HepG2 (cell line): ENCODE results near the gene TMEM145. TPM values are rescaled to one million over a fixed set of nuclear protein-coding genes. Genes with fewer than 3 reads are reported as not detected.

Source experiments
- ATAC-seq: fragments of 200-7000 bp; cut with Tn5 transposase; 3 replicates; pipeline ENCODE4 v1.9.1; 2020; ENCODE audit warnings: mild to moderate bottlenecking, moderate library complexity
- BruUV-seq: library from RNA; stranded (reverse); fragments of 400-500 nt; replicated peaks from 2 replicates; lab custom pipeline; 2021; lab: Mats Ljungman, UMichigan
- CTCF ChIA-PET: fragments of 300-600 bp; formaldehyde crosslinking; extraction: SDS; loops from one replicate; lab custom pipeline; 2021; ENCODE audit warnings: low total read pairs, inconsistent platforms, low intra/inter-chr PET ratio; lab: Yijun Ruan, JAX
- POLR2A ChIA-PET: fragments of 350-600 bp; sonication (Branson Sonifier 250); formaldehyde crosslinking; loops from one replicate; lab custom pipeline; 2020; ENCODE audit warnings: antibody characterized with exemption, inconsistent platforms; lab: Yijun Ruan, JAX
- DNase-seq: peaks from one replicate; pipeline ENCODE4 v3.0.0-alpha.2; 2015; ENCODE audit warnings: low spot score
- FAIRE-seq: peaks from 3 replicates; lab custom pipeline; 2011; peaks lifted over from hg19 to GRCh38; lab: Jason Lieb, UNC
- H2AFZ ChIP-seq: one replicate; pipeline ENCODE4 v1.6.1; 2011; ENCODE audit warnings: low read length, inconsistent platforms
- H3K27ac ChIP-seq: fragments of 300-600 bp; 3 replicates; pipeline ENCODE4 v1.8.0; 2011; ENCODE audit warnings: mixed run types, mild to moderate bottlenecking, mixed read lengths, low read length, inconsistent platforms; ENCODE audit not compliant: insufficient read depth; ENCODE audit errors: extremely low read length
- H3K27me3 ChIP-seq, 2 experiments: fragments of 200-600 bp in 1 of 2; 2 replicates in 1 of 2; 3 replicates in 1 of 2; pipeline versions ENCODE4 v1.6.0 to v1.8.0; 2011; ENCODE audit warnings: low read length in 2 of 2, mild to moderate bottlenecking in 2 of 2, moderate library complexity in 2 of 2, inconsistent platforms in 1 of 2; ENCODE audit not compliant: insufficient read depth in 2 of 2, control insufficient read depth in 1 of 2
- H3K36me3 ChIP-seq, 2 experiments: fragments of 200-600 bp in 1 of 2; replicated peaks in 1 of 2; 2 replicates in 1 of 2; 3 replicates in 1 of 2; pipeline versions ENCODE4 v1.5.1 to v1.8.0; 2011; ENCODE audit warnings: low read length in 2 of 2, inconsistent platforms in 1 of 2; ENCODE audit not compliant: insufficient read depth in 2 of 2, control insufficient read depth in 1 of 2
- H3K4me1 ChIP-seq: 2 replicates; pipeline ENCODE4 v1.5.1; 2012; ENCODE audit warnings: low read length, inconsistent platforms; ENCODE audit not compliant: insufficient read depth
- H3K4me2 ChIP-seq: 2 replicates; pipeline ENCODE4 v1.6.0; 2011; ENCODE audit warnings: low read depth, low read length, inconsistent platforms
- H3K4me3 ChIP-seq, 3 experiments: fragments of 200-600 bp in 1 of 3; sonication (generic), shearing (Covaris generic) in 1 of 3; replicated peaks in 1 of 3; 2 replicates each; pipeline ENCODE4 v1.5.1; 2011 to 2016; ENCODE audit warnings: low read length in 3 of 3, inconsistent platforms in 2 of 3, low read depth in 2 of 3, mild to moderate bottlenecking in 2 of 3, control low read depth in 1 of 3, mixed read lengths in 1 of 3; ENCODE audit not compliant: insufficient read depth in 1 of 3
- H3K79me2 ChIP-seq: one replicate; pipeline ENCODE4 v1.6.1; 2011; ENCODE audit warnings: low read length, inconsistent platforms; ENCODE audit not compliant: insufficient read depth
- H3K9ac ChIP-seq: 2 replicates; pipeline ENCODE4 v1.6.0; 2011; ENCODE audit warnings: mild to moderate bottlenecking, low read depth, low read length, inconsistent platforms; ENCODE audit not compliant: insufficient read depth
- H3K9me3 ChIP-seq: 2 replicates; pipeline ENCODE4 v1.5.1; 2012; ENCODE audit warnings: mild to moderate bottlenecking, low read length
- H4K20me1 ChIP-seq: 2 replicates; pipeline ENCODE4 v1.6.0; 2011; ENCODE audit warnings: inconsistent platforms, mild to moderate bottlenecking, low read length, moderate library complexity; ENCODE audit not compliant: insufficient read depth
- BCL6 ChIP-seq: IDR thresholded peaks from 2 replicates; pipeline ENCODE4 v1.6.1; 2016; ENCODE audit warnings: missing genetic modification reagents, missing compliant biosample characterization
- DMAP1 ChIP-seq: IDR thresholded peaks from 2 replicates; pipeline ENCODE4 v1.6.1; 2016
- EP300 ChIP-seq, 3 experiments: sonication (generic) in 1 of 3; formaldehyde crosslinking in 1 of 3; IDR thresholded peaks; 2 replicates each; pipeline versions ENCODE4 v1.5.1 to v1.6.1; 2011 to 2020; ENCODE audit warnings: low read depth in 2 of 3, low read length in 2 of 3, borderline replicate concordance in 1 of 3, improper control_type of control experiment in 1 of 3, mild to moderate bottlenecking in 1 of 3, missing genetic modification reagents in 1 of 3, moderate library complexity in 1 of 3
- FOXK2 ChIP-seq: fragments of 450-650 bp; IDR thresholded peaks from 2 replicates; pipeline ENCODE4 v1.6.1; 2016
- GABPA ChIP-seq, 2 experiments: IDR thresholded peaks; 2 replicates each; pipeline ENCODE4 v1.6.1; 2011 to 2016; ENCODE audit warnings: low read depth in 2 of 2, low read length in 1 of 2, missing biosample characterization in 1 of 2, missing genetic modification characterization in 1 of 2
- HCFC1 ChIP-seq: fragments of 150-350 bp; IDR thresholded peaks from 2 replicates; pipeline ENCODE4 v1.6.1; 2014; ENCODE audit warnings: low read depth, low read length
- JUN ChIP-seq: sonication (generic); formaldehyde crosslinking; IDR thresholded peaks from 2 replicates; pipeline ENCODE4 v1.4.0; 2020; ENCODE audit warnings: mild to moderate bottlenecking, missing genetic modification reagents
- NFKBIZ ChIP-seq: IDR thresholded peaks from 2 replicates; pipeline ENCODE4 v1.6.1; 2018; ENCODE audit warnings: missing genetic modification reagents, missing compliant biosample characterization
- SOX6 ChIP-seq, 2 experiments: fragments of 450-650 bp in 1 of 2; sonication (generic) in 1 of 2; formaldehyde crosslinking in 1 of 2; IDR thresholded peaks; 2 replicates each; pipeline versions ENCODE4 v1.4.0 to v1.6.1; 2017 to 2020; ENCODE audit warnings: antibody characterized with exemption in 1 of 2, mild to moderate bottlenecking in 1 of 2, missing genetic modification reagents in 1 of 2
- SP1 ChIP-seq, 2 experiments: fragments of 450-650 bp in 1 of 2; sonication (generic) in 1 of 2; formaldehyde crosslinking in 1 of 2; IDR thresholded peaks; 2 replicates each; pipeline versions ENCODE4 v1.4.0 to v1.6.1; 2016 to 2020; ENCODE audit warnings: missing genetic modification reagents in 1 of 2
- SP4 ChIP-seq: sonication (generic); formaldehyde crosslinking; IDR thresholded peaks from 2 replicates; pipeline ENCODE4 v1.8.1; 2023; ENCODE audit warnings: mild to moderate bottlenecking, missing genetic modification reagents
- TFDP2 ChIP-seq: sonication (generic); formaldehyde crosslinking; IDR thresholded peaks from 2 replicates; pipeline ENCODE4 v1.4.0; 2020; ENCODE audit warnings: missing genetic modification reagents
- TOPORS ChIP-seq: sonication (generic); formaldehyde crosslinking; IDR thresholded peaks from 2 replicates; pipeline ENCODE4 v1.8.0; 2023; ENCODE audit warnings: mild to moderate bottlenecking, missing genetic modification reagents
- ZNF224 ChIP-seq: sonication (generic); formaldehyde crosslinking; IDR thresholded peaks from 2 replicates; pipeline ENCODE4 v1.5.0; 2020; ENCODE audit warnings: mild to moderate bottlenecking, missing genetic modification reagents
- ZNF280B ChIP-seq: sonication (generic); formaldehyde crosslinking; IDR thresholded peaks from 2 replicates; pipeline ENCODE4 v1.5.0; 2020; ENCODE audit warnings: missing genetic modification reagents, mild to moderate bottlenecking, borderline replicate concordance
- ZNF280D ChIP-seq: sonication (generic); formaldehyde crosslinking; IDR thresholded peaks from 2 replicates; pipeline ENCODE4 v1.5.1; 2020; ENCODE audit warnings: mild to moderate bottlenecking, missing genetic modification reagents
- ZNF317 ChIP-seq: sonication (generic); formaldehyde crosslinking; IDR thresholded peaks from 2 replicates; pipeline ENCODE4 v1.5.0; 2020; ENCODE audit warnings: mild to moderate bottlenecking, missing genetic modification reagents
- ZNF564 ChIP-seq: sonication (generic); formaldehyde crosslinking; IDR thresholded peaks from 2 replicates; pipeline ENCODE4 v1.8.1; 2023; ENCODE audit warnings: mild to moderate bottlenecking, missing genetic modification reagents
- WGBS: methylation state at CpG from one replicate; pipeline ENCODE4 v1.1.6; 2017; ENCODE audit warnings: low lambda C conversion rate; 5-methylcytosine and 5-hydroxymethylcytosine counted together
- in situ Hi-C: cut with HindIII; loops from 2 replicates; pipeline ENCODE4 v1.10.0; 2017; ENCODE audit warnings: low pct_unique_long_range_greater_than_20kb; ENCODE audit not compliant: extremely low pct_ligation_motif_present
- intact Hi-C: fragments of 100-400 bp; cut with micrococcal nuclease; formaldehyde crosslinking; loops from one replicate; pipeline ENCODE4 v1.10.0; 2022; ENCODE audit not compliant: unreplicated experiment
- polyA plus RNA-seq, 8 experiments: library from polyadenylated mRNA; depleted of rRNA in 3 of 8; stranded (reverse) in 7 of 8; unstranded in 1 of 8; fragments of >200 nt; fragmentation: Illumina TruSeq in 4 of 8; extraction: Trizol in 4 of 8; gene quantifications; 2 replicates each; pipeline versions ENCODE4 v1.2.1 to v1.2.3, GENCODE V29; 2011 to 2016; ENCODE audit warnings: low read depth in 4 of 8, missing spikeins in 1 of 8, mixed read lengths in 1 of 8; ENCODE audit not compliant: insufficient read depth in 1 of 8
- total RNA-seq, 5 experiments: library from RNA; depleted of rRNA; stranded (reverse); fragments of >200 nt; fragmentation: Illumina TruSeq; extraction: Trizol; gene quantifications; 2 replicates each; pipeline ENCODE4 v1.2.3, GENCODE V29; 2016; ENCODE audit warnings: low read depth in 1 of 5

Gene TMEM145
- total and polyA plus RNA-seq, 2 of the 13 experiments (the other 11 are each of a cell fraction or from before 2014, with no cell fraction given), result 0.07 to 5.1 TPM

- Histone ChIP-seq H3K36me3 (no peaks in the 10 kb centered on the region), H3K9ac (peak within 1 kb of the TSS; percentile 81), H4K20me1 (no peaks in the 10 kb centered on the region), H3K4me1 (peaks cover 24% of the 10 kb centered on the region), H3K4me3 (peak within 1 kb of the TSS; percentile 89 to 92 (median 92)), H3K79me2 (peaks cover 17% of the 10 kb centered on the region), H3K27me3 (peaks cover 0 to 6% of the 10 kb centered on the region in 2 experiments; a peak in 1 of 5 replicates), H3K9me3 (no peaks in the 10 kb centered on the region), H2AFZ (no peak within 1 kb of the TSS), H3K27ac (peak within 1 kb of the TSS; percentile 63), H3K4me2 (peak within 1 kb of the TSS; percentile 98)
- no TSS peak for BruUV-seq
- intact Hi-C loops, result loop anchor here (1.0 to 2.0 kb wide), 2 partner anchors 8 to 23 kb away; partner anchors contain the start of genes PAFAH1B3 and PRR19
- ChIA-PET POLR2A (no interaction called here), CTCF (interaction anchor here (0.8 to 1.5 kb wide), 3 partner anchors 35 to 217 kb away, joined by 4 to 7 read pairs (median 4); no protein-coding TSS in a partner anchor)
- WGBS, result 0% methylated on average over 3 of the region's 45 CpGs
- DNase-seq, result peak; percentile 97
- FAIRE-seq, result peak; percentile 99
- in situ Hi-C loops, result no loop called here
- peak; percentile 95 for ATAC-seq
- TF ChIP-seq JUN (CRISPR knock-in tag) (no peak), ZNF317 (CRISPR knock-in tag) (no peak; the same call in 1 of the 2 replicates), HCFC1 (peak; percentile 60), ZNF280B (peak; percentile 51; the same call in 1 of the 2 replicates), FOXK2 (peak; percentile 42; the same call in 1 of the 2 replicates), SP1 (IDR thresholded peaks at IDR 0.05) (no peak), SP1 (CRISPR knock-in tag; IDR thresholded peaks at IDR 0.05) (peak; percentile 84), ZNF564 (no peak), DMAP1 (CRISPR knock-in tag) (peak; percentile 32; the same call in 1 of the 2 replicates), TOPORS (CRISPR knock-in tag) (no peak), EP300 (IDR thresholded peaks at IDR 0.05; ENCODE audit: low read depth in 2 of 2, low read length in 2 of 2) (peak; percentile 12 to 25; a peak in 1 of 4 replicates), EP300 (CRISPR knock-in tag; IDR thresholded peaks at IDR 0.05; ENCODE audit: borderline replicate concordance) (no peak; the same call in 1 of the 2 replicates), SOX6 (IDR thresholded peaks at IDR 0.05) (no peak), SOX6 (CRISPR knock-in tag; IDR thresholded peaks at IDR 0.05) (peak; percentile 64), GABPA (IDR thresholded peaks at IDR 0.05; ENCODE audit: low read depth, low read length) (peak; percentile 71), GABPA (CRISPR knock-in tag; IDR thresholded peaks at IDR 0.05; ENCODE audit: low read depth) (peak; percentile 92), ZNF224 (CRISPR knock-in tag) (peak; percentile 70; the same call in 1 of the 2 replicates), BCL6 (no peak), TFDP2 (CRISPR knock-in tag) (peak; percentile 48), NFKBIZ (CRISPR knock-in tag) (0 out of 2 replicates have a peak, but pooled peaks have one; percentile 51), ZNF280D (CRISPR knock-in tag) (no peak), SP4 (peak; percentile 76)
Observed at GRCh38 chr19:42325308-42325895, 12.3 kb downstream of the TMEM145 start, which contains the start of gene MEGF8. MEGF8 (plus strand) TSS chr19:42325635; CDS start chr19:42326244, 609 bp downstream.
